Astrocyte (in vitro differentiated cells and primary cell): ENCODE results near the gene CACNA2D4.

Source experiments
- EZH2 ChIP-seq: IDR thresholded peaks from 2 replicates; pipeline ENCODE4 v1.6.1; 2012; ENCODE audit warnings: mild to moderate bottlenecking, low read length, inconsistent platforms; ENCODE audit not compliant: insufficient read depth
- TF ChIP-seq, protein P1 (sequence below): IDR thresholded peaks from 2 replicates; pipeline ENCODE4 v1.5.1; 2011; ENCODE audit warnings: low read depth, mild to moderate bottlenecking, inconsistent platforms, low read length, moderate library complexity; ENCODE audit not compliant: insufficient read depth

DNA sequence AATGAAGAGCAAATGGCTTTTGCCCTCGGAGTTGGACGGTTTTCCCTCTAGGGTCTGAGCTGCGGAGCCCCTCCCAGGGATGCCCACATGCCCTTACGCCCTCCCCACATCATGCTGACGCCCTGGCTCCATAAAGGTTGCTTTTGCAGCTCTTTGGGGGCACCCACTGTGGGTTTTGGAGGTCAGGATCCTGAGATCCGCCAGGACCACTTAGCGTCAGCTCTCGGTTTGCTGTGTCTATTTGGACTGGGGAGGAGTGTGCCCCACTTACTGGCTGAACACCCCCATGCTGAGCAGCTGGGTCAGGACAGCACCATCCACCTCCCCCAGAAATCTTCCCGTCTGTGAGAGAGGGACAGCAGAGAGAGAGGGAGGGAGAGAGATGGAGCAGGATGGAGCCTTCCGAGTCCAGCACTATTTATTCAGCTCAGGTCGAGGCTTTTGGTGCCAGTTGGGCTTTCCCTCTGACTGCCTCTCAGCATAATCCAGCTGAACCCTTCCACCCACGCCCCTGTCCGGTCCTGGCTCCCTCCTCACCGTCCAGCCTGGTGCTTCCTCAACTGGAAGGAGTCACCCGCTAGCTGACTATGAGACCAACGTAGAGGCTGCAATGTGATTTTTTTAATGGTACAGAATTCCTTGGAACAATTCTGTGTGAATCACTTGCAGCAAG is 117.0 kb downstream of the CACNA2D4 start:
- TF ChIP-seq, protein P1, sequence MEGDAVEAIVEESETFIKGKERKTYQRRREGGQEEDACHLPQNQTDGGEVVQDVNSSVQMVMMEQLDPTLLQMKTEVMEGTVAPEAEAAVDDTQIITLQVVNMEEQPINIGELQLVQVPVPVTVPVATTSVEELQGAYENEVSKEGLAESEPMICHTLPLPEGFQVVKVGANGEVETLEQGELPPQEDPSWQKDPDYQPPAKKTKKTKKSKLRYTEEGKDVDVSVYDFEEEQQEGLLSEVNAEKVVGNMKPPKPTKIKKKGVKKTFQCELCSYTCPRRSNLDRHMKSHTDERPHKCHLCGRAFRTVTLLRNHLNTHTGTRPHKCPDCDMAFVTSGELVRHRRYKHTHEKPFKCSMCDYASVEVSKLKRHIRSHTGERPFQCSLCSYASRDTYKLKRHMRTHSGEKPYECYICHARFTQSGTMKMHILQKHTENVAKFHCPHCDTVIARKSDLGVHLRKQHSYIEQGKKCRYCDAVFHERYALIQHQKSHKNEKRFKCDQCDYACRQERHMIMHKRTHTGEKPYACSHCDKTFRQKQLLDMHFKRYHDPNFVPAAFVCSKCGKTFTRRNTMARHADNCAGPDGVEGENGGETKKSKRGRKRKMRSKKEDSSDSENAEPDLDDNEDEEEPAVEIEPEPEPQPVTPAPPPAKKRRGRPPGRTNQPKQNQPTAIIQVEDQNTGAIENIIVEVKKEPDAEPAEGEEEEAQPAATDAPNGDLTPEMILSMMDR, result no peak
- TF ChIP-seq EZH2, result no peak
